ENCODE measurements around the gene OCSTAMP.

OCSTAMP gene

DNA sequence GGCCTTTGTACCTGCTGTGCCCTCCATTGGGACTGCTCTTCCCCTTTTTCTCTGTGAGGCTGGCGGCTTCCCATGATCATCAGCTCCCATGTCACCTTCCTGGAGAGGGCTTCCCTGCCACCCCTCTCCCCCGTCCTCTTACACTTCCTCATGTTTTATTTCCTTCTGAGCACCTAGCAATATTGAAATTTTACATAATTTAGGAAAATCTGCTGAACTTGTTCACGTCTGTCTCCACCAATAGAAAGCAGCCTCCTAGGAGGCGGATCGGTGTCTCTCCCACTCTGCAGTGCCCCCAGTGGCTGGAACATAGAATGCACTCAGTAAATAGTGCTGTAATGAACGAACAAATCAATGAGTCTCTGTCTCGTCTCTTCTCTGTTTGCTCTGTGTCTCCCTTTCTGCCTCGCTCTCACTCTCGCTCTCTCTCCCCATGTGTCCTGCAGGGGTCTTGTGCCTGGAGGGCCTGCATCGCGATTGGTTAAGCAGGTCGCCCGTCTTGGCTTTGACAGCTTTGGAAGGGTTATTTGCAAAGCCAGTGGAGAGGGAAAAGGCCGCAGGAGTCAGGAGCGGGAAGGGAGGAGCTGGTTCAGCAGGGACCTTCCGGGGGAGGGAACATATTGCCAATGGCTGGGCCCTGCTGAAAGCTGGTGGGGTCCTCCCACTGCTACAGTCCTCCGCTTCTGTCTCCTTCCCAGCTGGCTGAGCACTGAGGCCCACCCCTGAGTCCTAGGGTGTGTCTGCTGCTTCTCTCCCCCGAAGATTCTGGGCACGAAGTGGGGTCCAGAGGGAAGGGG lies 12.1 kb upstream of the OCSTAMP start:
- 0 out of 2 replicates have a peak, but pooled peaks cover 4% of the 10 kb centered on the region for H3K79me2 ChIP-seq (ENCODE audit: low read length)
- peak; percentile 79 for DNase-seq
- H3K9ac ChIP-seq (ENCODE audit: low read length): peak overlapping the region; percentile 53; the same call in 1 of the 2 replicates
- peak overlapping the region; percentile 22; the same call in 1 of the 2 replicates for H3K27ac ChIP-seq (ENCODE audit: low read length)
- H2AFZ ChIP-seq (ENCODE audit: low read length): peak overlapping the region; percentile 89
- peaks cover 14% of the 10 kb centered on the region for H3K4me1 ChIP-seq (ENCODE audit: low read length)
- no peaks in the 10 kb centered on the region for H3K36me3 ChIP-seq (replicated peaks; ENCODE audit: insufficient read depth, low read length)
- no peaks in the 10 kb centered on the region for H3K9me2 ChIP-seq (replicated peaks; ENCODE audit: insufficient read depth, low read length)
- no peaks in the 10 kb centered on the region for H3K27me3 ChIP-seq (replicated peaks; ENCODE audit: insufficient read depth, low read length)
- peak overlapping the region; percentile 85 for H3K4me2 ChIP-seq (ENCODE audit: low read depth, low read length)
- peak overlapping the region; percentile 62 for H3K4me3 ChIP-seq (ENCODE audit: low read length)
- H4K20me1 ChIP-seq (ENCODE audit: insufficient read depth, low read length): no peaks in the 10 kb centered on the region
- no peaks in the 10 kb centered on the region for H3F3A ChIP-seq (ENCODE audit: insufficient read depth, low read length)
- no peaks in the 10 kb centered on the region for H3K9me3 ChIP-seq (replicated peaks; ENCODE audit: insufficient read depth, low read length)
- TF ChIP-seq EZH2 (optimal IDR thresholded peaks at IDR 0.05; ENCODE audit: low read depth, low read length): no peak
- peak; percentile 93 for TF ChIP-seq CTCF (IDR thresholded peaks at IDR 0.05; ENCODE audit: low read length)

DNA sequence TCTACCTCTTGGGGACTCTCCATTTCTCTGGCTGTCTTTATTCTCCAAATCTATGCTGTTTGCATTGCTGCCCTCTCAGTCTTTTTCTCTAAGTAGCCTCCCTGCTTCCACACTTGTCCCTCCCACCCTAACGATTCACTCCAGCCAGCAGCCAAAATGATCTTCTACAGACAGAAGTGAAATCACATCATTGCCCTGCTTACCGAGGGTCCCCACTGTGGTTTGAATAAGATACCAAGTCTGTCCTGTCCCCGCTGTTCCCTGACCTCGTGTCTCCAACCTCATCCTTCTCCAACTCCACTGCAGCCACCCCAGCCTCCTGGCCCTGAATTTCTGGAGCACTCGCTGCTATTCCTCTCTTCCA lies 11.5 kb upstream of the OCSTAMP start:
- Histone ChIP-seq H3K9me2 (replicated peaks; ENCODE audit: insufficient read depth, low read length) (no peaks in the 10 kb centered on the region), H3K79me2 (ENCODE audit: low read length) (0 out of 2 replicates have a peak, but pooled peaks cover 4% of the 10 kb centered on the region), H3F3A (ENCODE audit: insufficient read depth, low read length) (no peaks in the 10 kb centered on the region), H3K4me1 (ENCODE audit: low read length) (peaks cover 20% of the 10 kb centered on the region), H3K36me3 (replicated peaks; ENCODE audit: insufficient read depth, low read length) (no peaks in the 10 kb centered on the region), H4K20me1 (ENCODE audit: insufficient read depth, low read length) (no peaks in the 10 kb centered on the region), H3K4me3 (ENCODE audit: low read length) (peak overlapping the region; percentile 62), H3K27me3 (replicated peaks; ENCODE audit: insufficient read depth, low read length) (no peaks in the 10 kb centered on the region), H3K9me3 (replicated peaks; ENCODE audit: insufficient read depth, low read length) (no peaks in the 10 kb centered on the region), H3K27ac (ENCODE audit: low read length) (peak overlapping the region; percentile 22; the same call in 1 of the 2 replicates), H2AFZ (ENCODE audit: low read length) (peak overlapping the region; percentile 89), H3K9ac (ENCODE audit: low read length) (peak overlapping the region; percentile 53; the same call in 1 of the 2 replicates), H3K4me2 (ENCODE audit: low read depth, low read length) (peak overlapping the region; percentile 85)
- no peak for TF ChIP-seq CTCF (IDR thresholded peaks at IDR 0.05; ENCODE audit: low read length)
- no peak for TF ChIP-seq EZH2phosphoT487 (IDR thresholded peaks at IDR 0.05; ENCODE audit: low read length)
- TF ChIP-seq EZH2 (optimal IDR thresholded peaks at IDR 0.05; ENCODE audit: low read depth, low read length): no peak
- DNase-seq: no peak

GRCh38 chr20:46559685-46560440 lies 9.4 kb upstream of the OCSTAMP start:
- H3K9me2 ChIP-seq (replicated peaks; ENCODE audit: insufficient read depth, low read length): no peaks in the 10 kb centered on the region
- no peaks in the 10 kb centered on the region for H3K36me3 ChIP-seq (replicated peaks; ENCODE audit: insufficient read depth, low read length)
- H4K20me1 ChIP-seq (ENCODE audit: insufficient read depth, low read length): no peaks in the 10 kb centered on the region
- 0 out of 2 replicates have a peak, but pooled peaks cover 4% of the 10 kb centered on the region for H3K79me2 ChIP-seq (ENCODE audit: low read length)
- no peaks in the 10 kb centered on the region for H3K27me3 ChIP-seq (replicated peaks; ENCODE audit: insufficient read depth, low read length)
- H3K4me2 ChIP-seq (ENCODE audit: low read depth, low read length): no peak overlapping the region
- H2AFZ ChIP-seq (ENCODE audit: low read length): no peak overlapping the region
- TF ChIP-seq EZH2 (optimal IDR thresholded peaks at IDR 0.05; ENCODE audit: low read depth, low read length) (no peak), CTCF (IDR thresholded peaks at IDR 0.05; ENCODE audit: low read length) (peak; percentile 15), EZH2phosphoT487 (IDR thresholded peaks at IDR 0.05; ENCODE audit: low read length) (no peak)
- H3K27ac ChIP-seq (ENCODE audit: low read length): no peak overlapping the region
- peaks cover 13% of the 10 kb centered on the region for H3F3A ChIP-seq (ENCODE audit: insufficient read depth, low read length)
- H3K9ac ChIP-seq (ENCODE audit: low read length): no peak overlapping the region
- no peak for DNase-seq
- no peak overlapping the region for H3K4me3 ChIP-seq (ENCODE audit: low read length)
- H3K9me3 ChIP-seq (replicated peaks; ENCODE audit: insufficient read depth, low read length): no peaks in the 10 kb centered on the region
- H3K4me1 ChIP-seq (ENCODE audit: low read length): peaks cover 36% of the 10 kb centered on the region

Data from MM.1S (cell line).